Endothelial cell of umbilical vein (primary cell): Measurements from ENCODE around the gene SST. TPM values are rescaled to one million over a fixed set of nuclear protein-coding genes. Genes with fewer than 3 reads are reported as not detected.

Experiments
- BruUV-seq: library from RNA; stranded (reverse); fragments of 400-500 nt; replicated peaks from 2 replicates; lab custom pipeline; 2021; lab: Mats Ljungman, UMichigan
- CTCF ChIA-PET: fragments of 300-600, 350-600 bp; sonication (Branson Sonifier 250); formaldehyde crosslinking; loops from one replicate; lab custom pipeline; 2021; ENCODE audit warnings: antibody characterized with exemption, inconsistent platforms; lab: Charles Lee
- POLR2A ChIA-PET: fragments of 300-600, 350-600 bp; sonication (Branson Sonifier 250); formaldehyde crosslinking; loops from one replicate; lab custom pipeline; 2021; ENCODE audit warnings: antibody characterized with exemption, inconsistent platforms; lab: Charles Lee
- DNase-seq: peaks from one replicate; pipeline ENCODE4 v3.0.0-alpha.2; 2011; ENCODE audit warnings: low read depth, low spot score
- FAIRE-seq: peaks from 2 replicates; lab custom pipeline; 2011; peaks lifted over from hg19 to GRCh38; lab: Jason Lieb, UNC
- H2AFZ ChIP-seq: 2 replicates; pipeline ENCODE4 v1.6.0; 2012; ENCODE audit warnings: low read depth, low read length, control low read depth, inconsistent platforms
- H3K27ac ChIP-seq: 2 replicates; pipeline ENCODE4 v1.5.1; 2011; ENCODE audit warnings: low read depth, mild to moderate bottlenecking, control low read depth, low read length, moderate library complexity; ENCODE audit not compliant: insufficient read depth
- H3K27me3 ChIP-seq, 2 experiments: 2 replicates each; pipeline versions ENCODE4 v1.6.0 to v1.6.1; 2011; ENCODE audit warnings: low read length in 2 of 2, mixed read lengths in 1 of 2; ENCODE audit not compliant: control insufficient read depth in 2 of 2, insufficient read depth in 2 of 2
- H3K36me3 ChIP-seq, 2 experiments: 2 replicates in 1 of 2; 3 replicates in 1 of 2; pipeline ENCODE4 v1.5.1; 2011; ENCODE audit warnings: low read length in 2 of 2, mild to moderate bottlenecking in 1 of 2, moderate library complexity in 1 of 2; ENCODE audit not compliant: control insufficient read depth in 2 of 2, insufficient read depth in 2 of 2; ENCODE audit errors: extremely low read depth in 1 of 2
- H3K4me1 ChIP-seq: 3 replicates; pipeline ENCODE4 v1.5.1; 2011; ENCODE audit warnings: mild to moderate bottlenecking, low read length; ENCODE audit not compliant: control insufficient read depth, insufficient read depth; ENCODE audit errors: extremely low read depth
- H3K4me2 ChIP-seq: 2 replicates; pipeline ENCODE4 v1.6.1; 2011; ENCODE audit warnings: low read length, control low read depth, mixed read lengths; ENCODE audit not compliant: insufficient read depth
- H3K4me3 ChIP-seq, 3 experiments: fragments of 200-600 bp in 1 of 3; sonication (generic), shearing (Covaris generic) in 1 of 3; replicated peaks in 1 of 3; 2 replicates each; pipeline ENCODE4 v1.5.1; 2011 to 2016; ENCODE audit warnings: control low read depth in 3 of 3, low read length in 3 of 3, mild to moderate bottlenecking in 2 of 3, inconsistent platforms in 1 of 3, low read depth in 1 of 3, moderate library complexity in 1 of 3; ENCODE audit not compliant: insufficient read depth in 1 of 3
- H3K79me2 ChIP-seq: 2 replicates; pipeline ENCODE4 v1.6.0; 2012; ENCODE audit warnings: low read length, inconsistent platforms; ENCODE audit not compliant: control insufficient read depth, insufficient read depth
- H3K9ac ChIP-seq: replicated peaks from 2 replicates; pipeline ENCODE3; 2011; ENCODE audit warnings: low read length, control low read depth; ENCODE audit not compliant: insufficient read depth; ENCODE audit errors: extremely low read depth
- H3K9me1 ChIP-seq: replicated peaks from 3 replicates; pipeline ENCODE4 v1.6.0; 2011; ENCODE audit warnings: mild to moderate bottlenecking, low read length; ENCODE audit not compliant: control insufficient read depth, insufficient read depth; ENCODE audit errors: extremely low read depth
- H3K9me3 ChIP-seq: replicated peaks from 2 replicates; pipeline ENCODE4 v1.5.1; 2012; ENCODE audit warnings: low read length, inconsistent platforms; ENCODE audit not compliant: control insufficient read depth, insufficient read depth
- H4K20me1 ChIP-seq: replicated peaks from 2 replicates; pipeline ENCODE3; 2011; ENCODE audit warnings: mild to moderate bottlenecking, low read length; ENCODE audit not compliant: control insufficient read depth, insufficient read depth; ENCODE audit errors: extremely low read depth
- CTCF ChIP-seq, 2 donors: IDR thresholded peaks; 1 replicate in 1 of 2; 2 replicates in 1 of 2; pipeline ENCODE4 v1.5.1; 2011; ENCODE audit warnings: low read length in 2 of 2, mild to moderate bottlenecking in 2 of 2, moderate library complexity in 2 of 2, control low read depth in 1 of 2, inconsistent platforms in 1 of 2, low read depth in 1 of 2; ENCODE audit not compliant: insufficient read depth in 1 of 2; ENCODE audit errors: extremely low read depth in 1 of 2
- EZH2 ChIP-seq: IDR thresholded peaks from 2 replicates; pipeline ENCODE4 v1.6.1; 2012; ENCODE audit warnings: borderline replicate concordance, low read depth, mild to moderate bottlenecking, moderate library complexity, low read length, inconsistent platforms; ENCODE audit not compliant: severe bottlenecking
- FOS ChIP-seq: IDR thresholded peaks from 2 replicates; pipeline ENCODE4 v1.6.1; 2011; ENCODE audit warnings: mild to moderate bottlenecking, low read length, moderate library complexity, borderline replicate concordance; ENCODE audit not compliant: insufficient read depth
- GATA2 ChIP-seq: IDR thresholded peaks from 2 replicates; pipeline ENCODE4 v1.7.0; 2011; ENCODE audit warnings: low read depth, mild to moderate bottlenecking, moderate library complexity, mixed read lengths, low read length; ENCODE audit not compliant: insufficient read length, insufficient read depth
- JUN ChIP-seq: IDR thresholded peaks from 2 replicates; pipeline ENCODE4 v1.6.1; 2011; ENCODE audit warnings: borderline replicate concordance, low read depth; ENCODE audit not compliant: insufficient read length, insufficient read depth
- MAX ChIP-seq: IDR thresholded peaks from 2 replicates; pipeline ENCODE4 v1.6.1; 2011; ENCODE audit not compliant: insufficient read depth, insufficient read length
- MYC ChIP-seq: IDR thresholded peaks from one replicate; pipeline ENCODE4 v1.6.1; 2011; ENCODE audit warnings: mild to moderate bottlenecking, low read depth, low read length
- POLR2A ChIP-seq: IDR thresholded peaks from 2 replicates; pipeline ENCODE4 v1.6.1; 2012; ENCODE audit warnings: low read depth, mild to moderate bottlenecking, control low read depth, low read length
- POLR2AphosphoS5 ChIP-seq: IDR thresholded peaks from 2 replicates; pipeline ENCODE4 v1.6.1; 2012; ENCODE audit warnings: low read depth, mild to moderate bottlenecking, control low read depth, low read length, moderate library complexity; ENCODE audit not compliant: insufficient read depth
- dilution Hi-C: fragments of 300-500 bp; cut with MboI; formaldehyde crosslinking; loops from one replicate; pipeline ENCODE4 v1.15.0; 2019; ENCODE audit warnings: low sequenced_read_pairs; ENCODE audit not compliant: extremely low pct_ligation_motif_present
- intact Hi-C: fragments of 100-400 bp; cut with micrococcal nuclease; formaldehyde crosslinking; loops from one replicate; pipeline ENCODE4 v1.10.0; 2022
- polyA plus RNA-seq, 4 experiments: library from polyadenylated mRNA; depleted of rRNA in 3 of 4; stranded (reverse) in 3 of 4; unstranded in 1 of 4; fragments of >200 nt; gene quantifications; 2 replicates each; pipeline versions ENCODE4 v1.2.1 to v1.2.3, GENCODE V29; 2011 to 2012; ENCODE audit warnings: missing spikeins in 1 of 4
- total RNA-seq: library from RNA; stranded (reverse); gene quantifications from 2 replicates; pipeline ENCODE4 v1.2.3, GENCODE V29; 2021

The SST gene
- total and polyA plus RNA-seq, 2 donors (not counting 3 experiments of a cell fraction or from before 2014, with no cell fraction given), result not detected

- POLR2A ChIA-PET, result interaction anchor here (0.6 kb wide), 1 partner anchor 134 kb away, joined by 5 read pairs; no protein-coding TSS in a partner anchor
- intact Hi-C loops, result no loop called here
Observed at GRCh38 chr3:187706971-187707370, 36.8 kb upstream of the SST start.

More at GRCh38 chr3:187706971-187707370, 36.8 kb upstream of the SST start:
- no peaks in the 10 kb centered on the region for H3K79me2 ChIP-seq
- no peak overlapping the region for H3K4me3 ChIP-seq
- no peaks in the 10 kb centered on the region for H3K4me1 ChIP-seq
- no TSS peak for BruUV-seq
- TF ChIP-seq MYC, result no peak
- no peak for TF ChIP-seq FOS
- TF ChIP-seq MAX, result no peak
- no peak for TF ChIP-seq POLR2AphosphoS5
- no peak for TF ChIP-seq CTCF (IDR thresholded peaks at IDR 0.05; ENCODE audit: extremely low read depth in 1 of 2, insufficient read depth in 1 of 2, low read depth in 1 of 2, low read length in 2 of 2)
- TF ChIP-seq JUN, result no peak
- TF ChIP-seq GATA2, result no peak
- no peak for TF ChIP-seq POLR2A
- TF ChIP-seq EZH2, result no peak
- no peak overlapping the region for H3K9ac ChIP-seq
- H3K9me3 ChIP-seq, result no peaks in the 10 kb centered on the region
- no peaks in the 10 kb centered on the region for H3K36me3 ChIP-seq
- CTCF ChIA-PET, result interaction anchor here (1.6 kb wide), 1 partner anchor 27 kb away, joined by 6 read pairs; no protein-coding TSS in a partner anchor
- FAIRE-seq (no peak), DNase-seq (no peak)
- no peaks in the 10 kb centered on the region for H3K27me3 ChIP-seq
- no peak overlapping the region for H3K27ac ChIP-seq
- H3K9me1 ChIP-seq, result no peaks in the 10 kb centered on the region
- H2AFZ ChIP-seq, result no peak overlapping the region
- H3K4me2 ChIP-seq, result no peak overlapping the region
- dilution Hi-C loops, result no loop called here
- no peaks in the 10 kb centered on the region for H4K20me1 ChIP-seq
